ENCODE measurements around the gene TRPT1.

DNA sequence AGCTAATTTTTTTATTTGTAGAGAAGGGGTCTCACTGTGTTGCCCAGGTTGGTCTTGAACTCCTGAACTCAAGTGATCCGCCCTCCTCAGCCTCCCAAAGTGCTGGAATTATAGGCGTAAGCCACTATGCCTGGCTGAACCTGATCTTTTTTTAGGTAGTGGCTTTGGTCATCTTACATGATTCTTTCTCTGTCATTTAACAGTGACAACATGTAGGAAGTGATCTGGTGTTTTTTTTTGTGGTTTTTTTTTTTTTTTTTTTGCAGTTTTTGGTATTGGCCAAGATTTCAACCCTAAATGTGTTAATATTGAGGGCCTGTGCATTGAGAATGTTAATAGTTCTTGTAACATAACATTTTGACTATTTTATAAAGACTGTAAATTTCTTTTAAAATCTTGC, 27.5 kb downstream of the TRPT1 start:
- TF ChIP-seq, protein P1, sequence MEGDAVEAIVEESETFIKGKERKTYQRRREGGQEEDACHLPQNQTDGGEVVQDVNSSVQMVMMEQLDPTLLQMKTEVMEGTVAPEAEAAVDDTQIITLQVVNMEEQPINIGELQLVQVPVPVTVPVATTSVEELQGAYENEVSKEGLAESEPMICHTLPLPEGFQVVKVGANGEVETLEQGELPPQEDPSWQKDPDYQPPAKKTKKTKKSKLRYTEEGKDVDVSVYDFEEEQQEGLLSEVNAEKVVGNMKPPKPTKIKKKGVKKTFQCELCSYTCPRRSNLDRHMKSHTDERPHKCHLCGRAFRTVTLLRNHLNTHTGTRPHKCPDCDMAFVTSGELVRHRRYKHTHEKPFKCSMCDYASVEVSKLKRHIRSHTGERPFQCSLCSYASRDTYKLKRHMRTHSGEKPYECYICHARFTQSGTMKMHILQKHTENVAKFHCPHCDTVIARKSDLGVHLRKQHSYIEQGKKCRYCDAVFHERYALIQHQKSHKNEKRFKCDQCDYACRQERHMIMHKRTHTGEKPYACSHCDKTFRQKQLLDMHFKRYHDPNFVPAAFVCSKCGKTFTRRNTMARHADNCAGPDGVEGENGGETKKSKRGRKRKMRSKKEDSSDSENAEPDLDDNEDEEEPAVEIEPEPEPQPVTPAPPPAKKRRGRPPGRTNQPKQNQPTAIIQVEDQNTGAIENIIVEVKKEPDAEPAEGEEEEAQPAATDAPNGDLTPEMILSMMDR (IDR thresholded peaks at IDR 0.05): no peak
- no peak for TF ChIP-seq POLR2A (IDR thresholded peaks at IDR 0.05)
- TF ChIP-seq POLR2AphosphoS5 (IDR thresholded peaks at IDR 0.05): no peak
- TF ChIP-seq EP300 (IDR thresholded peaks at IDR 0.05): no peak
